GM18870 (cell line): ENCODE data around the gene EPHA8.

Experiments used
- ATAC-seq: cut with Tn5 transposase; IDR thresholded peaks from one replicate; pipeline ENCODE4 v1.9.1; 2021; ENCODE audit warnings: moderate library complexity; ENCODE audit not compliant: unreplicated experiment

EPHA8 gene

DNA sequence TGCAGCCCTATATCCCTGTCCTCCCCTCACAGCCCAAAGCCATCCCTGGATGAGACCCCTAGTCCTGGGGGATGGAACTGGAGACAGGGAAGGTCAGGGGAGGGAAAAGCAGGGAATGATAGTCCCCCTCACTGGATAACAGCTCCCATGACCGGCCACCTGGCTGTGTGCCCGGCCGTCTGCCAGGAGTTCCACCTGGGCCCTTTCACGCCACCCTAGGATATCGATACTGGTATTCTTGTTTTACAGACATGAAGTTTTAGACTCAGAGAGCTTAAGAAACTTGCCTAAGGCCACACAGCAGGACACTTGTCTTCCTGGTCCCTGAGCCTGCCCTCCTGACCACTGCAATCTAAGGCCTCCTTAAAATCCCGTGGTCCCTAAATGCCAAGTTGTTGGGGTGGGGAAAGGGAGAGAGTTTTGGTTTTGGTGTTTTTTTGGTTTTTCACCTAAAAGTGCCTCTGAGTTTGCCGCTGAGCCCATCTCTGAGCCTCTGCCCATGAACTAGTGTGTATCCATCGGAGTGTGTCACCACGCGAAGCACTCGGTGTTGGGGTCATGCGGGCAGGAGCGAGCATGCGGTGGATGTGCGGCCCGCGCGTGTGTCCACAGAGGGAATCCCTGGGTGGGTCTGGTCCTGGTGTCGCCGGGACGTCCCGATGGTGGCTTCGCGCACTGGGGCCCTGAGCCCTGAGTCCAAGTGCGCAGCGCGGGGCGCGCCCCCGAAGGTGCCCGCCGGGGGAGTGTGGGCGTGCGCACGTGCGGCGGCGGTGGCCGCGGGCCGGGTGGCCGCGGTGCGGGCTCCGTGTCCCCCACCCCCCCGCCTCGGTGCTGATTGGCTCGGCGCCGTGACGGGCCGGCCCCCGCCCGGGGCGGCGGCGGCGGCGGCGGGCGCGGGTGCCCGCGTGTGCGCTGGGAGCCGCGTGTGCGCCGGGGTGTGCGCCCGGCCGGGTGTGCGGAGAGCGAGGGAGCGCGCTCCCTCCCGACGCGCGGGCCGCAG is at the start of gene EPHA8:
Gene EPHA8 (plus strand): TSS at position 906 of the 1,000 bp plus-strand sequence. CDS start 147 bp downstream, outside the sequence.
- no peak for ATAC-seq

DNA sequence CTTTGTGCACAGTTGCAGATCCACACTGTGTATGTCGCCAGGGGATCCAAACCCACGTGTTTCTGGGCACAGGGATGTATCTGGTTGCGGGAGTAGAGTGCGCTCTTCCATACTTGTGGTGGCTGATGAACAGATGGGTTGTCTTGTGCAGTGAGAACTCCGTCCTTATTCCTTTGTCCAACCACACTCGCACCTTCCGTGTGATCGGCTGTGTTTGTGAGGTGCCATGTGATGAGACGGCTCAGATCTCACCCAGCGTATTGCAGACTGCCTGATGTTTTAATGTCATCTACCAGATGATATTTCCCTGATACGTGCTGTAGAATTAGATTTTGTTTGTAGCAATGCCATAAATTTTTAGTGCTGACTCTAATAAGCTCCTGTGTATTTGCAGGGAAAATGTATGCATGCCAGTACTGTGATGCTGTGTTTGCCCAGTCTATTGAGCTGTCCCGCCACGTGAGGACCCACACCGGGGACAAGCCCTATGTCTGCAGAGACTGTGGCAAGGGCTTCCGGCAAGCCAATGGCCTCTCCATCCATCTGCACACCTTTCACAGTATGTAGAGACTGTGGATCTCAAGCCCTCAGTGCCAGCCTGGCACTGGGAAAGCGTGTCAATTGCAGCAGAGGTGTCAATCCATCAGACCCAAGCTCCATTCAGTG is 46.2 kb upstream of the EPHA8 start:
- ATAC-seq, result no peak

- ATAC-seq, result no peak
These were observed 45.3 kb upstream of the EPHA8 start for GRCh38 chr1:22517956-22518355.

- ATAC-seq, result no peak
These were observed 44.9 kb upstream of the EPHA8 start for GRCh38 chr1:22518379-22518778.

- ATAC-seq, result no peak
These were observed 42.4 kb upstream of the EPHA8 start for GRCh38 chr1:22520871-22521270.

DNA sequence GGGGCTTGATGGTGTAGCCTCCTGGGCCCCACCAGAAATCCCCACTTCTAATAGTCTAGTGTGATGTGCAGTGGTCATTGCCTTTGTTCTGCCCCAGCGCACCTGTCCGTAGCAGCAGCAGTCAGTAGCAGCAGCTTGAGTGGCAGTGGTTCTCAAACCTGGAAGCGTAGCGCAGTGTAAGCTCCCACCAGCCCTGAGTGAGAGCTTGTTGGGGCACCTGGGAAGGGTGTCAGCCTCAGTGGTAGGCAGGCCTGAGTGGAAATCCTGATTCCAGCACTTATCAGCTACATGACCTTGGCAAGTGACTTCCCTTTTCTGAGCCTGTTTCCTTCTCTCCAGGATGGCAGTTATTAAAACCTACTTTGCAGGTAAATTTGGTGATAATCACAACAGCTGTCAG is 41.6 kb upstream of the EPHA8 start:
- no peak for ATAC-seq

GRCh38 chr1:22522221-22522743 is 41.0 kb upstream of the EPHA8 start:
- no peak for ATAC-seq

GRCh38 chr1:22524481-22524880 is 38.8 kb upstream of the EPHA8 start:
- no peak for ATAC-seq

GRCh38 chr1:22525211-22525610 is 38.1 kb upstream of the EPHA8 start:
- ATAC-seq, result no peak

DNA sequence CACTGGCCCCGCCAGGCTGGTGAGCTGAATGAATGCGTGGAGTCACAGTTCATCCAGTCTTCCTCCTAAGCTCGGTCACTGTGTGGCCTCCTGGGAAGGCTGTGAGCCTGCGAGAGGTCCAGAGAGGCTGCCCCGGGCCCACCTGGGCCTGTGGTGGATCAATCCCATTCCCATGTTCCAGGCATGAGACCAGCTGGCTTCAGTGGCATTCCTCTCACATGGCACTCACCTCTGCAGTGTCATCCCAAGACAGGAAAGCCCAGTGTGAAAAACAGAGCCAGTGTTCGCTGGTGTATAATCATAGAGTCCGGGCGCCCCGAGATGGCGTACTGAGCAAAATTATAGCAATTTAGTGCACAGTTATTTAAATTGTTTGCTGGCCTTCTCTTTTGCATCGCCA is 37.6 kb upstream of the EPHA8 start:
- ATAC-seq, result no peak

- no peak for ATAC-seq
These were observed 37.2 kb upstream of the EPHA8 start for GRCh38 chr1:22526098-22526497.

DNA sequence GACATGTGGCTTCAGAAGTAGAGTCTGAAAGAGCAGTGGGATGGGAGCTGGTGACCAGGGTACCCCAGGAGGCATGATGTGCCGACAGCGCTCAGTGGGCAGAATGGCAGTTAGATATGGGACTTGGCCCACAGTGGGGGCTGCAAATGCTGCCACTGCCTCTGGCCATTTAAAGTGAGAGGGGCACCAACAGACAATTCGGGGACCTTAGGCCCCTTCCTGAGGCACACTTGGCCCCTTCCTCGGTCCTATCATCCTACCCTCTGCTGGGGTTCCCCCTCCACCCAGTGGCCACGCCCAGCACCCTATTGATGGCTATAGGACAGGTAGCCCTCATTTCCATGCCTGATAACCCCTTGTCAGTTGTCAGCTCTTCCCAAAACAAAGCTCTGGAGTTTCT is 36.6 kb upstream of the EPHA8 start:
- ATAC-seq, result no peak

DNA sequence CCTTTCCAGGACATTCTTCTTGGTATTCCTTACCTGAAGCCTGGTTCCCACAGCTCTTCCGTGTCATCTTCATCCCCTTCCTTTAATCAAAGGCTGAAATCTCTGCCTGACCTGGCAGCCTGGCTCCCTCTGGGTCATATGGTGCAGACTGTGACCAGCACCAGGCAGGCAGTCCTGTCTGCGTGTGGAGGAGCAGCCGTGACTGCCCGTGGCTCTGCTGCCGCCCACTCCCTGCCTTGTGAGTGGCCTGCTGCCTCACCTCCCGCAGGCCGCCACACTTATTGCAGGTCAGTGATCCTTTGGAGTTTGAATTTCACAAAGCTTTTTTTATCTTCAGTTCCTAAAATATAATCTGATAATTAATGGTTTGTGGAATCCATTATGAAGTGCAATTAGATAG is 36.2 kb upstream of the EPHA8 start:
- no peak for ATAC-seq

- ATAC-seq, result no peak
These were observed 35.6 kb upstream of the EPHA8 start for GRCh38 chr1:22527555-22528296.

DNA sequence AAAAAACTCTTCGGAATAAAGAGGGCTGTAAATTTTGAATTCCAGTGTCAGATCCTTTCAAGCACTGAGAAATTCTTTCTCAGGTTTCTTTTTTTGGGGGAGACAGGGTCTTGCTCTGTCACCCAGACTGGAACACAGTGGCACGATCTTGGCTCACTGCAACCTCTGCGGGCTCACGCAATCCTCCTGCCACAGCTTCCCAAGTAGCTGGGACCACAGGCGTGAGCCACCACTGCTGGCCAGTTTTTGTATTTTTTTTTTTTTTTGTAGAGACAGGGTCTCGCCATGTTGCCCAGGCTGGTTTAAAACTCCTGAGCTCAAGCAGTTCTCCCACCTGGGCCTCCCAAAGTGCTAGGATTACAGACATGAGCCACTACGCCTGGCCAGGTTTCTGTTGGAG is 34.8 kb upstream of the EPHA8 start:
- no peak for ATAC-seq

DNA sequence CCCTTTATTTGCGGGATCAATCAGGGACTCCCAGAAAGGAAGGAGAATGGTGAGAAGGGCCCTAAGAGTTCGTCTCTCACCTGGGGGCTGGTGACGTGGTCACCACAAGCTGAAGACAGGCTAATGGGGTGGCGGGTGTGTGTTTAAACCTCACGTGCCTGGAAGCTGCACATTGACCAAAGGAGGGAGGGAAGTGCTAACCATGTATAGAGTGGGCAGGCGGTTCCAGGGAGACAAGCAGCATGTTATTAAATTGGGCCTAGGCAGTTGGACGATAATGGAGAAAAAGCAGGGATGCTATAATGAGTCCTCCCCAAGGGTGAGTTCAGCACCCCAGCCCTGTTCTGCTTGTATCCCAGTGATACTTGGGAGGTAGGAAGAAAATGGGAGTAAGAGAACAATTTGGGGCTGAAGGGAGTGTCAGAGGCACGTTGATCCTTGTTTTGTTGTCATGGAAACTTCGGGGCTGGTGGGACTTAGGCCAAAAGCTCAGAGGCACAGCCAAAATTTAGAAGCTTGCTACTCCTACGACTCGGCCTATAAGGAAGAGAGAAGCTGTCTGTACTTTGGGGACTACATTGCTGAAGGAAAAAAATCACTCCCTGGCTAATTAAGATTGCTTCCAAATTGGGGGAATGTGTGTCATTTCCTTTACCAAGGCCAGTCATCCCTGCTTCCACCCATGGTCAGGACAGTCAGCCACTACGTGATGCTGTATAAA is 33.2 kb upstream of the EPHA8 start:
- no peak for ATAC-seq

GRCh38 chr1:22530715-22531114 is 32.6 kb upstream of the EPHA8 start:
- no peak for ATAC-seq

- ATAC-seq, result no peak
These were observed 32.0 kb upstream of the EPHA8 start for GRCh38 chr1:22531251-22531650.

DNA sequence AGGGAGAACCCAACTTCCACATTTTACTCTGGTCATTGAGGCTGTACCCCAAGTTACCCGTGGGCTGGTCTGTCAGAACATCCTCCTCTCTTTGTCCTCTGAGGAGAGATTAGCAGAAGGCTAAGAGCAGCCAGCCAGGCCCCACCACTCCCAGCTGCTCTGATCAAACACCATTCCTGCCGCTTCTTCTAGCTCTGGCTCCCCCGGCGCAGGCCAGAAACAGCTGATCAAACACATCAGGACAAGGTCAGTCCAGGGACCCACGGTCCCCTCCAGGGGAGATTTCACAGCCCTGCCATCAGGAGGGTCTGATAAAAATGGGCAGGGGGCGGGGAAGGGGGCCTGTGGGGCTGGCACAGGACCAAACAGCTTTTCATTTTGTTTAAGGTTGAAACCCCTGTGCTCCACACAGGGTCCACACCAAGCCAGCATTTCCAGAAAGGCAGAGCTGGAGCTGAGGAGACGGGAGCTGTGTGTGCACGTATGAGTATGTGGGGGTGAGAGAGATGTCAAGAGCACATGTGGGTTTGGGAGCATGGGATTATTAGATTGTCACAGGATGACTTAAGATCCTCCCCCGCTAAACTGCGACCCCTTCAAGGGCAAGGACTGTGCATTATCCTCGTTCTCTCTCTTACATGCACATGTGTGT is 29.9 kb upstream of the EPHA8 start:
- no peak for ATAC-seq

DNA sequence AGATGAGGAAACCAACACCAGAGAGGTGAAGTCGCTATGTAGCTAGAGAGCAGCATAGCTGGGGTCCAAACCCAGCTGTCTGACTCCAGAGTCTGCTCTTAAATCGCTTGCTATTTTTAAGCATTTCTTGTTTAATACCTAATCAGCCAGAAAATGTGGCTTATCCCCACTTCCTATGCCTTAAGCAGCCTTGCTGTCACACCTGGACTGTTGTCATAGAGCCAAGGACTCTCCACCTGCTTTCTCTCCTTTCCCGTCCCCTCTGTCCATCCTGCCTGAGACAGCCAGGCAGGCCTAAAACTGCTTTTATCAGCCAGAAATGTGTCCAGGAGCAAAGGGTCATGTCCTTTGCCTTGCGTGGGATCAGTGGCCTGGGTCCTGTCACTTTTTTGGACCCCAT is 28.3 kb upstream of the EPHA8 start:
- ATAC-seq, result no peak
